K562 (cell line): ENCODE measurements around the gene IFT22. TPM values are rescaled to one million over a fixed set of nuclear protein-coding genes. Genes with fewer than 3 reads are reported as not detected.

Experiments
- ATAC-seq: fragments of 200-7000 bp; cut with Tn5 transposase; 3 replicates; pipeline ENCODE4 v1.9.1; 2020; ENCODE audit warnings: moderate library complexity
- BruUV-seq: library from RNA; stranded (reverse); fragments of 400-500 nt; replicated peaks from 2 replicates; lab custom pipeline; 2021; lab: Mats Ljungman, UMichigan
- CTCF ChIA-PET: fragments of 300-600 bp; formaldehyde crosslinking; extraction: SDS; loops from one replicate; lab custom pipeline; 2021; ENCODE audit warnings: low intra/inter-chr PET ratio; lab: Yijun Ruan, JAX
- POLR2A ChIA-PET: fragments of 300-600, 350-650 bp; sonication (Branson Sonifier 250); formaldehyde crosslinking; extraction: SDS; loops from one replicate; lab custom pipeline; 2021; ENCODE audit warnings: antibody characterized with exemption, inconsistent platforms; lab: Yijun Ruan, JAX
- DNase-seq, 4 experiments: peaks; one replicate each; pipeline versions ENCODE4 v3.0.0 to v3.0.0-alpha.2; 2011 to 2018; ENCODE audit warnings: low spot score in 3 of 4, mixed read lengths in 3 of 4; ENCODE audit errors: extremely low read depth in 1 of 4
- FAIRE-seq: peaks from 2 replicates; lab custom pipeline; 2011; peaks lifted over from hg19 to GRCh38; lab: Jason Lieb, UNC
- H2AFZ ChIP-seq: 2 replicates; pipeline ENCODE4 v1.6.0; 2011; ENCODE audit warnings: low read depth, low read length, control low read depth, inconsistent platforms
- H3K27ac ChIP-seq: fragments of 200-600 bp; 3 replicates; pipeline ENCODE4 v1.8.0; 2011; ENCODE audit warnings: low read depth, mild to moderate bottlenecking, control low read depth, inconsistent platforms, low read length, moderate library complexity, mixed read lengths; ENCODE audit errors: extremely low read depth
- H3K27me3 ChIP-seq, 2 experiments: fragments of 300-600 bp in 1 of 2; 2 replicates in 1 of 2; 3 replicates in 1 of 2; pipeline versions ENCODE4 v1.6.0 to v1.8.0; 2011; ENCODE audit warnings: inconsistent platforms in 2 of 2, low read length in 2 of 2, mild to moderate bottlenecking in 1 of 2, mixed read lengths in 1 of 2, moderate library complexity in 1 of 2; ENCODE audit not compliant: control insufficient read depth in 2 of 2, insufficient read depth in 2 of 2
- H3K36me3 ChIP-seq: fragments of 300-600 bp; 3 replicates; pipeline ENCODE4 v1.8.0; 2011; ENCODE audit warnings: mild to moderate bottlenecking, low read length, inconsistent platforms; ENCODE audit not compliant: control insufficient read depth, insufficient read depth
- H3K4me1 ChIP-seq, 2 experiments: fragments of 200-600 bp in 1 of 2; replicated peaks in 1 of 2; 2 replicates in 1 of 2; 3 replicates in 1 of 2; pipeline versions ENCODE4 v1.5.1 to v1.8.0; 2011; ENCODE audit warnings: inconsistent platforms in 2 of 2, low read length in 2 of 2, mild to moderate bottlenecking in 1 of 2, mixed read lengths in 1 of 2, moderate library complexity in 1 of 2; ENCODE audit not compliant: control insufficient read depth in 2 of 2, insufficient read depth in 2 of 2
- H3K4me2 ChIP-seq: 2 replicates; pipeline ENCODE4 v1.6.1; 2011; ENCODE audit warnings: low read length, control low read depth, inconsistent platforms, mixed read lengths; ENCODE audit not compliant: insufficient read depth
- H3K4me3 ChIP-seq: fragments of 200-600 bp; sonication (generic), shearing (Covaris generic); 2 replicates; pipeline ENCODE4 v1.5.1; 2016; ENCODE audit warnings: control low read depth, inconsistent platforms
- H3K79me2 ChIP-seq: fragments of 200-600 bp; 3 replicates; pipeline ENCODE4 v1.8.0; 2011; ENCODE audit warnings: low read length, inconsistent platforms; ENCODE audit not compliant: control insufficient read depth, insufficient read depth
- H3K9ac ChIP-seq, 2 experiments: 2 replicates each; pipeline versions ENCODE4 v1.6.0 to v1.6.1; 2011; ENCODE audit warnings: low read depth in 2 of 2, low read length in 2 of 2, control low read depth in 1 of 2, inconsistent platforms in 1 of 2, mild to moderate bottlenecking in 1 of 2, mixed read lengths in 1 of 2; ENCODE audit not compliant: insufficient read depth in 1 of 2
- H3K9me1 ChIP-seq: one replicate; pipeline ENCODE4 v1.6.0; 2011; ENCODE audit warnings: inconsistent platforms, mild to moderate bottlenecking, low read length, moderate library complexity; ENCODE audit not compliant: control insufficient read depth, insufficient read depth
- H3K9me3 ChIP-seq: replicated peaks from 2 replicates; pipeline ENCODE4 v1.5.1; 2011; ENCODE audit warnings: low read depth, low read length, inconsistent platforms; ENCODE audit not compliant: control insufficient read depth, insufficient read depth
- H4K20me1 ChIP-seq: replicated peaks from 2 replicates; pipeline ENCODE4 v1.6.1; 2011; ENCODE audit warnings: low read length, inconsistent platforms, mixed read lengths; ENCODE audit not compliant: control insufficient read depth, insufficient read depth
- ARID2 ChIP-seq: fragments of 450-650 bp; IDR thresholded peaks from 2 replicates; pipeline ENCODE4 v1.6.1; 2017; ENCODE audit warnings: antibody characterized with exemption, mild to moderate bottlenecking
- CBX1 ChIP-seq: sonication (generic); IDR thresholded peaks from 2 replicates; pipeline ENCODE4 v1.6.1; 2016; ENCODE audit warnings: antibody characterized with exemption, low read depth, mild to moderate bottlenecking
- GATAD2B ChIP-seq: fragments of 450-650 bp; IDR thresholded peaks from 2 replicates; pipeline ENCODE4 v1.6.1; 2017; ENCODE audit warnings: mild to moderate bottlenecking, borderline replicate concordance
- GTF2E2 ChIP-seq: fragments of 200-800 bp; sonication (Bioruptor generic); IDR thresholded peaks from 2 replicates; pipeline ENCODE4 v1.6.1; 2016; ENCODE audit warnings: missing genetic modification characterization, missing compliant biosample characterization
- HMG20A ChIP-seq: fragments of 450-650 bp; formaldehyde crosslinking; conservative IDR thresholded peaks from 2 replicates; pipeline ENCODE4 v1.4.0; 2020; ENCODE audit warnings: mild to moderate bottlenecking, mixed read lengths
- PHTF2 ChIP-seq: fragments of 250-450 bp; sonication (Bioruptor Pico); IDR thresholded peaks from 2 replicates; pipeline ENCODE4 v1.5.0; 2021; ENCODE audit warnings: mild to moderate bottlenecking
- PRMT5 ChIP-seq: sonication (generic); formaldehyde crosslinking; IDR thresholded peaks from 2 replicates; pipeline ENCODE4 v1.5.0; 2020; ENCODE audit warnings: missing genetic modification reagents
- RFX7 ChIP-seq: fragments of 250-450 bp; sonication (Bioruptor Pico); IDR thresholded peaks from 2 replicates; pipeline ENCODE4 v1.5.1; 2021; ENCODE audit warnings: mild to moderate bottlenecking
- SOX6 ChIP-seq: fragments of 450-650 bp; IDR thresholded peaks from 2 replicates; pipeline ENCODE4 v1.6.1; 2014; ENCODE audit warnings: mild to moderate bottlenecking
- ZNF431 ChIP-seq: sonication (generic); formaldehyde crosslinking; IDR thresholded peaks from 2 replicates; pipeline ENCODE4 v1.8.0; 2022; ENCODE audit warnings: mild to moderate bottlenecking, missing genetic modification reagents
- ZNF830 ChIP-seq: fragments of 250-450 bp; sonication (Bioruptor Pico); IDR thresholded peaks from 2 replicates; pipeline ENCODE4 v1.5.0; 2021; ENCODE audit warnings: mild to moderate bottlenecking
- WGBS: fragments of 100-300 bp; shearing (Covaris generic); methylation state at CpG from one replicate; pipeline ENCODE4 v1.1.6; 2016; ENCODE audit warnings: low coverage, mixed read lengths; ENCODE audit not compliant: insufficient coverage; ENCODE audit errors: missing lambda C conversion rate; 5-methylcytosine and 5-hydroxymethylcytosine counted together
- in situ Hi-C: fragments of 300-500 bp; cut with MboI; formaldehyde crosslinking; loops from 4 replicates; pipeline ENCODE4 v1.15.0; 2018; ENCODE audit warnings: inconsistent platforms, mixed read lengths
- intact Hi-C: fragments of 100-400 bp; cut with micrococcal nuclease; formaldehyde crosslinking; loops from 2 replicates; pipeline ENCODE4 v1.14.2; 2022
- polyA plus RNA-seq, 8 experiments: library from polyadenylated mRNA; depleted of rRNA in 4 of 8; stranded (reverse) in 5 of 8; unstranded in 3 of 8; fragments of >200 nt; fragmentation: Nextera tagmentation in 2 of 8; fragmentation: Illumina TruSeq in 1 of 8; extraction: Ambion mirVana in 2 of 8; extraction: Trizol in 1 of 8; gene quantifications; 2 replicates each; pipeline versions ENCODE4 v1.2.1 to v1.2.3, GENCODE V29; 2011 to 2014; ENCODE audit warnings: inconsistent platforms in 1 of 8, missing spikeins in 1 of 8
- total RNA-seq, 7 experiments: library from RNA; depleted of rRNA in 6 of 7; stranded (reverse); fragments of >200 nt in 6 of 7; fragmentation: Illumina TruSeq in 2 of 7; extraction: Trizol in 2 of 7; gene quantifications; 2 replicates each; pipeline versions ENCODE4 v1.2.1 to v1.2.3, GENCODE V29; 2011 to 2021; ENCODE audit warnings: low replicate concordance in 1 of 7
- TF ChIP-seq, protein P1 (sequence below), 2 experiments: fragments of 250-450 bp in 1 of 2; fragments of 450-650 bp in 1 of 2; sonication (Bioruptor Pico) in 1 of 2; IDR thresholded peaks; 2 replicates each; pipeline versions ENCODE4 v1.6.1 to v1.8.0; 2016 to 2021; ENCODE audit warnings: mild to moderate bottlenecking in 2 of 2, moderate library complexity in 2 of 2, missing compliant biosample characterization in 1 of 2, missing genetic modification characterization in 1 of 2
- TF ChIP-seq, protein P2 (sequence below): fragments of 450-650 bp; conservative IDR thresholded peaks from 2 replicates; pipeline ENCODE4 v1.6.1; 2016; ENCODE audit warnings: missing genetic modification characterization, low read depth, mild to moderate bottlenecking, missing compliant biosample characterization, moderate library complexity
- TF ChIP-seq, protein P3 (sequence below): fragments of 200-400 bp; formaldehyde crosslinking; IDR thresholded peaks from 2 replicates; pipeline ENCODE4 v1.6.1; 2017; ENCODE audit warnings: mild to moderate bottlenecking, low read depth, low read length, moderate library complexity
- TF ChIP-seq, protein P4 (sequence below), 2 experiments: fragments of 450-650 bp; IDR thresholded peaks; 2 replicates each; pipeline ENCODE4 v1.6.1; 2016

The IFT22 gene
- total and polyA plus RNA-seq, 9 of the 15 experiments (the other 6 are each of a cell fraction or from before 2014, with no cell fraction given) = 6.3 to 18.2 (median 7.7) TPM

DNA sequence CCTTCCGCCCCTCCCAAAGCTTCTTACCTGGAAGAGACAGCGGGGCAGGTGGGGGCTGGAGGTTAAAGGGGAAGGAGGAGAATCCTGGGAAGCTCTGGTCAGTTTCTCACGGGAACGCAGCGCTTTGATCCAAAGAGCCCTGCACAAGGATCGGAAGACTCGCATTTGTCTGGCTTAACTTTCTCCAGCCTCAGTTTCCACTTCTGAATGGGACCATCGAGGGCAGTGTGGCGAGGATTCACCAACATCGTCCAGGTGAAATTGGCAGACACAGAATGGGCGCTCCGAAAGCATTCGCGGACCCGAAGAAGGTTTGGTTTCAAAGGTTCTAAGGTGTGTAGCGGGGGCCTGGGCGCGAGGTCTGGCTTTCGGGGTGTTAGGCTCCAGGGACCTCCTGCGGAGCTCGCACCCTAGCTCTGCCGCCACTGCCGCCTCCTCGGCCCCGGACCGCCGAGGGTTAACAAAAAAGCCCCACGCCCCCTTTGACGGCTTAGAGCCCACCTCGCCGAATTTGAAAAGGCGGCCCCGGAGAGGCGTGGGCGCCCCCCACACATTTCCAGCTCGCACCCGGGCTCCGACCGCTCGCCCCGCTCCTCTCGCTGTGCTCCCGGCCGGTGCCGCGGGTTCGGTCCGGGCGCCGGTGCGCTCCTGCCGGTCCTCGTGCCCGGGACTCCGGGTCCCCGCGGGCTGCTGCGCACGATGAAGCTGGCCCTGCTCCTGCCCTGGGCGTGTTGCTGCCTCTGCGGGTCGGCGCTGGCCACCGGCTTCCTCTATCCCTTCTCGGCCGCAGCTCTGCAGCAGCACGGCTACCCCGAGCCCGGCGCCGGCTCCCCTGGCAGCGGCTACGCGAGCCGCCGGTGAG lies 41.0 kb upstream of the IFT22 start, which contains the start of gene COL26A1:
Gene COL26A1, plus strand, starts transcription at position 542 of the 862 bp plus-strand sequence. Its CDS starts 158 bp downstream, at position 700.
- H3K4me2 ChIP-seq = peak within 1 kb of the TSS; percentile 37
- no peaks in the 10 kb centered on the region for H3K9me3 ChIP-seq
- no peak for FAIRE-seq
- H3K9me1 ChIP-seq = no peaks in the 10 kb centered on the region
- ChIA-PET CTCF (interaction anchor here (0.9 to 2.8 kb wide), 4 partner anchors 145 to 176 kb away, joined by 4 to 19 read pairs (median 6); no protein-coding TSS in a partner anchor), POLR2A (interaction anchor here (0.5 to 1.3 kb wide), 3 partner anchors 10 to 23 kb away, joined by 3 read pairs; no protein-coding TSS in a partner anchor)
- no TSS peak for BruUV-seq
- no peaks in the 10 kb centered on the region for H3K79me2 ChIP-seq
- peak within 1 kb of the TSS in 1 of 2 experiments; percentile 77; a peak in 2 of 4 replicates for H3K9ac ChIP-seq
- peak within 1 kb of the TSS; percentile 85 for H2AFZ ChIP-seq
- WGBS = 46% methylated on average over 61 of the region's 76 CpGs
- in situ Hi-C loops (no loop called here), intact Hi-C loops (loop anchor here (10.0 kb wide), 1 partner anchor 52 kb away; no protein-coding TSS in a partner anchor)
- H3K36me3 ChIP-seq = no peaks in the 10 kb centered on the region
- no peak within 1 kb of the TSS; the same call in 1 of the 2 replicates for H3K4me3 ChIP-seq
- no peak within 1 kb of the TSS for H3K27ac ChIP-seq
- ATAC-seq = no peak; the same call in 2 of the 3 replicates
- peak in 1 of 4 experiments; percentile 8 for DNase-seq
- peaks cover 9 to 24% of the 10 kb centered on the region in 2 experiments; a peak in 2 of 5 replicates for H3K27me3 ChIP-seq
- H4K20me1 ChIP-seq = no peaks in the 10 kb centered on the region; the same call in 1 of the 2 replicates
- peaks cover 0 to 12% of the 10 kb centered on the region in 2 experiments; a peak in 2 of 5 replicates for H3K4me1 ChIP-seq
- TF ChIP-seq PHTF2 (CRISPR knock-in tag) = no peak
- TF ChIP-seq ZNF830 = no peak
- no peak for TF ChIP-seq HMG20A (CRISPR knock-in tag)
- TF ChIP-seq GTF2E2 (tag) = no peak
- no peak for TF ChIP-seq SOX6
- no peak for TF ChIP-seq CBX1
- TF ChIP-seq, protein P1, sequence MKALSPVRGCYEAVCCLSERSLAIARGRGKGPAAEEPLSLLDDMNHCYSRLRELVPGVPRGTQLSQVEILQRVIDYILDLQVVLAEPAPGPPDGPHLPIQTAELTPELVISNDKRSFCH (CRISPR knock-in tag; IDR thresholded peaks at IDR 0.05) = no peak
- TF ChIP-seq, protein P1 (tag; IDR thresholded peaks at IDR 0.05) = no peak
- no peak for TF ChIP-seq GATAD2B
- TF ChIP-seq, protein P2, sequence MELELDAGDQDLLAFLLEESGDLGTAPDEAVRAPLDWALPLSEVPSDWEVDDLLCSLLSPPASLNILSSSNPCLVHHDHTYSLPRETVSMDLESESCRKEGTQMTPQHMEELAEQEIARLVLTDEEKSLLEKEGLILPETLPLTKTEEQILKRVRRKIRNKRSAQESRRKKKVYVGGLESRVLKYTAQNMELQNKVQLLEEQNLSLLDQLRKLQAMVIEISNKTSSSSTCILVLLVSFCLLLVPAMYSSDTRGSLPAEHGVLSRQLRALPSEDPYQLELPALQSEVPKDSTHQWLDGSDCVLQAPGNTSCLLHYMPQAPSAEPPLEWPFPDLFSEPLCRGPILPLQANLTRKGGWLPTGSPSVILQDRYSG (tag) = no peak
- TF ChIP-seq PRMT5 = no peak
- TF ChIP-seq ARID2 = no peak
- TF ChIP-seq, protein P3, sequence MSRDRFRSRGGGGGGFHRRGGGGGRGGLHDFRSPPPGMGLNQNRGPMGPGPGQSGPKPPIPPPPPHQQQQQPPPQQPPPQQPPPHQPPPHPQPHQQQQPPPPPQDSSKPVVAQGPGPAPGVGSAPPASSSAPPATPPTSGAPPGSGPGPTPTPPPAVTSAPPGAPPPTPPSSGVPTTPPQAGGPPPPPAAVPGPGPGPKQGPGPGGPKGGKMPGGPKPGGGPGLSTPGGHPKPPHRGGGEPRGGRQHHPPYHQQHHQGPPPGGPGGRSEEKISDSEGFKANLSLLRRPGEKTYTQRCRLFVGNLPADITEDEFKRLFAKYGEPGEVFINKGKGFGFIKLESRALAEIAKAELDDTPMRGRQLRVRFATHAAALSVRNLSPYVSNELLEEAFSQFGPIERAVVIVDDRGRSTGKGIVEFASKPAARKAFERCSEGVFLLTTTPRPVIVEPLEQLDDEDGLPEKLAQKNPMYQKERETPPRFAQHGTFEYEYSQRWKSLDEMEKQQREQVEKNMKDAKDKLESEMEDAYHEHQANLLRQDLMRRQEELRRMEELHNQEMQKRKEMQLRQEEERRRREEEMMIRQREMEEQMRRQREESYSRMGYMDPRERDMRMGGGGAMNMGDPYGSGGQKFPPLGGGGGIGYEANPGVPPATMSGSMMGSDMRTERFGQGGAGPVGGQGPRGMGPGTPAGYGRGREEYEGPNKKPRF = no peak
- TF ChIP-seq RFX7 (CRISPR knock-in tag) = no peak
- TF ChIP-seq, protein P4, sequence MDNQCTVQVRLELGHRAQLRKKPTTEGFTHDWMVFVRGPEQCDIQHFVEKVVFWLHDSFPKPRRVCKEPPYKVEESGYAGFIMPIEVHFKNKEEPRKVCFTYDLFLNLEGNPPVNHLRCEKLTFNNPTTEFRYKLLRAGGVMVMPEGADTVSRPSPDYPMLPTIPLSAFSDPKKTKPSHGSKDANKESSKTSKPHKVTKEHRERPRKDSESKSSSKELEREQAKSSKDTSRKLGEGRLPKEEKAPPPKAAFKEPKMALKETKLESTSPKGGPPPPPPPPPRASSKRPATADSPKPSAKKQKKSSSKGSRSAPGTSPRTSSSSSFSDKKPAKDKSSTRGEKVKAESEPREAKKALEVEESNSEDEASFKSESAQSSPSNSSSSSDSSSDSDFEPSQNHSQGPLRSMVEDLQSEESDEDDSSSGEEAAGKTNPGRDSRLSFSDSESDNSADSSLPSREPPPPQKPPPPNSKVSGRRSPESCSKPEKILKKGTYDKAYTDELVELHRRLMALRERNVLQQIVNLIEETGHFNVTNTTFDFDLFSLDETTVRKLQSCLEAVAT (IDR thresholded peaks at IDR 0.05) = no peak
- no peak for TF ChIP-seq ZNF431 (CRISPR knock-in tag)
